BE2C (cell line): ENCODE data around the gene CADPS2. TPM values are rescaled to one million over a fixed set of nuclear protein-coding genes. Genes with fewer than 3 reads are reported as not detected.

ENCODE experiments used
- DNase-seq: peaks from one replicate; pipeline ENCODE4 v3.0.0-alpha.2; 2020
- H3K27me3 ChIP-seq: fragments of 250-450 bp; sonication (Bioruptor Pico); 2 replicates; pipeline ENCODE4 v1.5.1; 2020; ENCODE audit warnings: mild to moderate bottlenecking
- H3K36me3 ChIP-seq: fragments of 250-450 bp; sonication (Bioruptor Pico); 2 replicates; pipeline ENCODE4 v1.5.1; 2020; ENCODE audit warnings: mild to moderate bottlenecking
- H3K4me1 ChIP-seq: fragments of 250-450 bp; sonication (Bioruptor Pico); 2 replicates; pipeline ENCODE4 v1.5.1; 2020
- H3K4me3 ChIP-seq: 2 replicates; pipeline ENCODE4 v1.5.1; 2011; ENCODE audit warnings: low read depth, low read length
- H3K9me3 ChIP-seq: fragments of 250-450 bp; sonication (Bioruptor Pico); 2 replicates; pipeline ENCODE4 v1.5.1; 2020
- polyA plus RNA-seq: library from polyadenylated mRNA; unstranded; fragments of >200 nt; gene quantifications from one replicate; pipeline ENCODE4 v1.2.1, GENCODE V29; 2012; ENCODE audit warnings: low read depth, missing spikeins; ENCODE audit not compliant: insufficient read length, insufficient read depth
- TF ChIP-seq, protein P1 (sequence below): IDR thresholded peaks from 2 replicates; pipeline ENCODE4 v1.5.1; 2012; ENCODE audit warnings: mild to moderate bottlenecking, low read depth, low read length

Gene CADPS2
- not detected for polyA plus RNA-seq

DNA sequence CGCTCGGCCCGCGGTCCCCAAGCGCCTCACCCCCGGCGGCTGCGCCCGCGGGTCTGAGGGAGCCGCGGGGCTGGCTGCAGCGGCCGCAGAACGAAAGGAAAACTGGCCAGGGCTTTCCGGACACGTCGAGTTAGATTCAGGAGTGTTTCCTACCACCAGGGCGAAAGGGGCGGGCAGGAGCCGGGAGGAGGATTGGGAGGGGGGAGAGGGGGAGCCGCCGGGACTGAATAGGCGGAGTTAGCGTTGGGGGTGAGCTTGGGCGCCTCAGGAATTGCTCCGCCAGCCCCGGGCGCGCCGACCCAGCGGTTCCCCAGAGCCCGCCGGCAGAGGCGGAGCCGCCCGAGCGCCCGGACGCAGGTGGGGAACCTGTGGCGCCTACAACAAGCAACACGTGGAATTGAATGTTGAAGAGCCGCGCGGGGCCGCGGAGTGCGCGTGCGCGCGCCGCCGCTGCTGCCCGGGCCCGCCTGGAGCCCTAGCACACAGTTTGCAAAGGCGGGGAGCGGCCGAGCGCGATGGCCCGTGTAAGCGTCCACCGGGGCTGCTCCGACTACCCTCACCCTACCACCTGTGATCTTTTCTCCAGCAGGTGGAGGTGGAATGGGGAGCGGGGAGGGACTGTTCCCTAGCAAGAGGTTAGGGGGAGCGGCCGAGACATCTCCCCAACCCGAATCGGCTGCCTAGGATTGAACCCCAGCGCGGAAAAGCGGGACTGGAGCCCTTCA, at the start of gene CADPS2:
CADPS2 (minus strand) TSS at position 104 of the 725 bp plus-strand sequence. CDS start 123 bp downstream, outside the sequence.
- no peaks in the 10 kb centered on the region for H3K36me3 ChIP-seq
- peak; percentile 53 for DNase-seq
- H3K4me3 ChIP-seq = peak within 1 kb of the TSS; percentile 56
- no peaks in the 10 kb centered on the region for H3K9me3 ChIP-seq
- H3K27me3 ChIP-seq = peaks cover 74% of the 10 kb centered on the region
- no peaks in the 10 kb centered on the region for H3K4me1 ChIP-seq
- TF ChIP-seq, protein P1, sequence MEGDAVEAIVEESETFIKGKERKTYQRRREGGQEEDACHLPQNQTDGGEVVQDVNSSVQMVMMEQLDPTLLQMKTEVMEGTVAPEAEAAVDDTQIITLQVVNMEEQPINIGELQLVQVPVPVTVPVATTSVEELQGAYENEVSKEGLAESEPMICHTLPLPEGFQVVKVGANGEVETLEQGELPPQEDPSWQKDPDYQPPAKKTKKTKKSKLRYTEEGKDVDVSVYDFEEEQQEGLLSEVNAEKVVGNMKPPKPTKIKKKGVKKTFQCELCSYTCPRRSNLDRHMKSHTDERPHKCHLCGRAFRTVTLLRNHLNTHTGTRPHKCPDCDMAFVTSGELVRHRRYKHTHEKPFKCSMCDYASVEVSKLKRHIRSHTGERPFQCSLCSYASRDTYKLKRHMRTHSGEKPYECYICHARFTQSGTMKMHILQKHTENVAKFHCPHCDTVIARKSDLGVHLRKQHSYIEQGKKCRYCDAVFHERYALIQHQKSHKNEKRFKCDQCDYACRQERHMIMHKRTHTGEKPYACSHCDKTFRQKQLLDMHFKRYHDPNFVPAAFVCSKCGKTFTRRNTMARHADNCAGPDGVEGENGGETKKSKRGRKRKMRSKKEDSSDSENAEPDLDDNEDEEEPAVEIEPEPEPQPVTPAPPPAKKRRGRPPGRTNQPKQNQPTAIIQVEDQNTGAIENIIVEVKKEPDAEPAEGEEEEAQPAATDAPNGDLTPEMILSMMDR = no peak

DNA sequence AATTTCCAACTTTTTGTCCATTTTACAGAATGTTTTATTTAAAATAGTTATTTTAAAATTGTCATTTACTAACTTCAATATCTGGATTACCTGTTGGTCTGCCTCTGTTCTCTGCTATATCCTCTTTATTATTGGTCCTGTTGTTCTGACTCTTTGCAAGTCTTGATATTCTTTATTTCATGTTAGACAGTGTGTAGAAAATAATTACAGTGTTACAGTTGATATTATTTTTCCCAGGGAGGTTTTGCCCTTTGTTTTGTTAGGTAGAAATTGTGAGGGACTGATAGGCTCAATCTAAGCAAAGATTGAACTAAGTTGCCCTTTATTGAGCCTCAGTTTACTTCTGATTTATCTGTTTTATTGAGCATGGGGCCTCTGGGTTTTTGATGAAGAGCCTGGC, 49.4 kb upstream of the CADPS2 start:
- H3K9me3 ChIP-seq = no peaks in the 10 kb centered on the region
- TF ChIP-seq, protein P1 = no peak
- no peaks in the 10 kb centered on the region for H3K4me1 ChIP-seq
- no peaks in the 10 kb centered on the region; the same call in 1 of the 2 replicates for H3K27me3 ChIP-seq
- no peak for DNase-seq
- H3K4me3 ChIP-seq = no peak overlapping the region
- H3K36me3 ChIP-seq = no peaks in the 10 kb centered on the region

DNA sequence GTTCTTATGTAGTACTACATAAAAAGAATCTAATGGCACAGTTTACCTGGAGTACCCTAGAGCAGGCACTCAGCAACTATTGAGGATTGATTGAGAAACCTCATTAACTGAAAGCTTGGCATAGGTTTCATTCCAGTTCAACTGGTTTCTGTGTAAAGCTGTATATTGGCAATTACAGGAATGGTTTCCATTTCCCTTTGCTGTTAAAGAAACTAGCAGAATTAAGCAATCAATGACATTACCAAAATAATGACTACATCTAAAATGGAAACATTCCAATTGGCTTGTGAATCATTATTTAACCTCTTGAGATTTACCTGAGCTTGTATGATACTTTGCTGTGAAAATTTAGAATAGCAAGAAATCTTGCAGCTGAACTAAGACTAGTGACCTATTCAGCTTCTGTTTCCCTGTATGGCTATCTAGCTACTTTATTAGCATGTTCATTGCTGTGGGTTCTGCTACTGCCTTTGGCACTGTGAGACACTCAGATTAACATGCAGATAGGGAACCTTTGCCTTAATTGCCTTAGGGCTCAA, 33.5 kb upstream of the CADPS2 start:
- no peaks in the 10 kb centered on the region for H3K4me1 ChIP-seq
- peaks cover 5% of the 10 kb centered on the region; the same call in 1 of the 2 replicates for H3K27me3 ChIP-seq
- no peak for DNase-seq
- H3K9me3 ChIP-seq = no peaks in the 10 kb centered on the region
- no peaks in the 10 kb centered on the region for H3K36me3 ChIP-seq
- TF ChIP-seq, protein P1 = no peak
- H3K4me3 ChIP-seq = no peak overlapping the region

DNA sequence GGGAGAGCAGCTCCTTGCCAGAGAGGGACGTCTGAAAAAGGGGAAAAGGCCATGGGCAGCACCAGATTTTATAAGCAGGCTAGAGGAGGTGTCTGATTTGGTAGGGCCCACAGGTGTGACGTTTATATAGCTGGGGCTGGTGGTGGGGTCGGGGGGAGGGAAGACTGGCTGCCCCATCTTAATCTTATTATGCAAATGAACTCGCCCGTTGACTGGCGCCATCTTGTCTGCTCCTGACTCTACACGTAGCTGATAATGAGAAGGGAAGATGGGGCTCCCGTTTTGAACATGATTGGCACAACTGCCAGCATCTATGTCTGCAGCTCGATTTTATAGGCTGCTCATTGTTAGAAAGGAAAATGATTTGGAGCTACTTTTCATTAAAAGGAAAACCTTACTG, 28.6 kb upstream of the CADPS2 start:
- peak overlapping the region; percentile 21 for H3K4me3 ChIP-seq
- peaks cover 5% of the 10 kb centered on the region for H3K27me3 ChIP-seq
- H3K4me1 ChIP-seq = no peaks in the 10 kb centered on the region
- H3K9me3 ChIP-seq = no peaks in the 10 kb centered on the region
- H3K36me3 ChIP-seq = no peaks in the 10 kb centered on the region
- TF ChIP-seq, protein P1 = no peak
- DNase-seq = no peak

DNA sequence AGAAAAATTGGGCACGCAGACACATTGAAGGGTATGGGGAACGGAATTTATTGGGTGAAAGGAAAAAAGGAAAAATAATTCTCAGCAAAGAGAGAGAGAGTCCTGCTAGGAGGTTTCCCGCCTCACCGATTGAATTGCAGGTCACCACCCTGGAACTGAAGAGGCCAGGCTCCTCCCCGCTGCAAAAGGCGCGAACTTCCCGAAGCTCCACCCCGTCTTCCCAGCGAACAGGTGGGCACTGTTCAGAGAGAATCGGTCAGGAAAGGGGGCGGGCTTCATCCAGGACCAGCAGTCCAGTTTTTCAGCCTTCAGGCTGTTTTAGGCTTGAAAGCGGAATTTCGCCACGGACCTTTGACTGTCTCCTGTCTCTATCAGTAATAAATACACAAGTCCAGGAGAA, 27.3 kb upstream of the CADPS2 start:
- no peaks in the 10 kb centered on the region for H3K4me1 ChIP-seq
- H3K4me3 ChIP-seq = 0 out of 2 replicates have a peak overlapping the region, but pooled peaks have one; percentile 12
- H3K27me3 ChIP-seq = no peaks in the 10 kb centered on the region; the same call in 1 of the 2 replicates
- DNase-seq = no peak
- H3K9me3 ChIP-seq = no peaks in the 10 kb centered on the region
- no peaks in the 10 kb centered on the region for H3K36me3 ChIP-seq
- TF ChIP-seq, protein P1 = no peak
